Stimulated activated CD8-positive, alpha-beta memory T cell treated with anti-CD3 and anti-CD28 coated beads, Interleukin-7, amount 100 ng/mL, for 48 hours (primary cell): Measurements from ENCODE around the gene SMIM23.
"Not testable (repeated sequence)": the region's sequence is repeated elsewhere in the genome, so short reads cannot be mapped to it uniquely, and the experiment has no call there.

Experiments used
- DNase-seq, 2 donors: peaks; one replicate each; pipeline ENCODE4 v3.0.0-alpha.2; 2020; ENCODE audit warnings: low read depth in 1 of 2; ENCODE audit errors: extremely low read depth in 1 of 2

Gene SMIM23

GRCh38 chr5:171771856-171772255, 13.8 kb upstream of the SMIM23 start:
- DNase-seq, result no peak

GRCh38 chr5:171773106-171773505, 12.5 kb upstream of the SMIM23 start:
- no peak for DNase-seq

- DNase-seq, result no peak
Measured at GRCh38 chr5:171774418-171774817, 11.2 kb upstream of the SMIM23 start.

GRCh38 chr5:171776213-171776612, 9.4 kb upstream of the SMIM23 start:
- DNase-seq, result no peak

- no peak for DNase-seq
Measured at GRCh38 chr5:171776770-171777759, 8.6 kb upstream of the SMIM23 start.

GRCh38 chr5:171781744-171782143, 3.9 kb upstream of the SMIM23 start:
- not testable (repeated sequence) for DNase-seq

- DNase-seq, result no peak
Measured at GRCh38 chr5:171782332-171782966, 3.2 kb upstream of the SMIM23 start.

GRCh38 chr5:171783051-171783450, 2.6 kb upstream of the SMIM23 start:
- no peak for DNase-seq

- DNase-seq, result no peak
Measured at GRCh38 chr5:171789353-171789752, 3.7 kb downstream of the SMIM23 start.

GRCh38 chr5:171790408-171790807, 4.8 kb downstream of the SMIM23 start:
- DNase-seq, result no peak

GRCh38 chr5:171794470-171794960, 8.9 kb downstream of the SMIM23 start:
- DNase-seq, result no peak

GRCh38 chr5:171795381-171795780, 9.8 kb downstream of the SMIM23 start:
- no peak for DNase-seq

- DNase-seq, result no peak
Measured at GRCh38 chr5:171796436-171796835, 10.8 kb downstream of the SMIM23 start.

GRCh38 chr5:171797543-171797942, 11.9 kb downstream of the SMIM23 start:
- no peak for DNase-seq

- no peak for DNase-seq
Measured at GRCh38 chr5:171798418-171798817, 12.8 kb downstream of the SMIM23 start.

GRCh38 chr5:171801839-171802238, 16.2 kb downstream of the SMIM23 start:
- no peak for DNase-seq

- DNase-seq, result no peak
Measured at GRCh38 chr5:171805746-171806145, 20.1 kb downstream of the SMIM23 start.

- no peak for DNase-seq
Measured at GRCh38 chr5:171806976-171807747, 21.5 kb downstream of the SMIM23 start.

GRCh38 chr5:171808453-171808852, 22.8 kb downstream of the SMIM23 start:
- DNase-seq, result no peak

- no peak for DNase-seq
Measured at GRCh38 chr5:171808951-171809350, 23.3 kb downstream of the SMIM23 start.

GRCh38 chr5:171810227-171810626, 24.6 kb downstream of the SMIM23 start:
- no peak for DNase-seq
